HFF-Myc (cell line): ENCODE results near the gene IGF2R.

Experiments used
- DNase-seq: peaks from one replicate; pipeline ENCODE4 v3.0.0-alpha.2; 2011; ENCODE audit warnings: low read depth; ENCODE audit errors: extremely low read depth
- H3K4me3 ChIP-seq: replicated peaks from 2 replicates; pipeline ENCODE4 v1.5.1; 2011; ENCODE audit warnings: low read depth, mild to moderate bottlenecking, control low read depth, low read length
- TF ChIP-seq, protein P1 (sequence below): IDR thresholded peaks from 2 replicates; pipeline ENCODE4 v1.5.1; 2012; ENCODE audit warnings: mild to moderate bottlenecking, low read depth, low read length, control low read depth; ENCODE audit errors: missing control alignments

IGF2R gene

DNA sequence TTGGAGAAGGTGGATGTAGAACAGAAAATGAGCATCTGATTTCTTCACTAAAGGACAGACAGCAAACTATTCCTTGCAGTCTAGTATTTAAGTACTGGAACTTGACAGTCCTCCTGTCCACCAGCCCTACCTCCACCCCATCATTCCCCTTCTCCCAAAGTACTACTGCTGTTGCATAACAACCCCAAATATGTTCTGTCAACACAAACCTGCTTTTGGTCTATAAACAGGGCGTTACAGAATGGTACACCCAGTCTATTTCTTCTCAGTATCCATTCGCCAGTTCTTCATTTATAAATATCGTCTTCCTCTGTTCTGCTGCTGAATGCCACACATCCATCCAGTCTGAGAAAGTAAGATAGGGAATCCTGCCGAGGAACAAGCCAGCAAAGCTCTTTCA is 125.1 kb downstream of the IGF2R start:
- TF ChIP-seq, protein P1, sequence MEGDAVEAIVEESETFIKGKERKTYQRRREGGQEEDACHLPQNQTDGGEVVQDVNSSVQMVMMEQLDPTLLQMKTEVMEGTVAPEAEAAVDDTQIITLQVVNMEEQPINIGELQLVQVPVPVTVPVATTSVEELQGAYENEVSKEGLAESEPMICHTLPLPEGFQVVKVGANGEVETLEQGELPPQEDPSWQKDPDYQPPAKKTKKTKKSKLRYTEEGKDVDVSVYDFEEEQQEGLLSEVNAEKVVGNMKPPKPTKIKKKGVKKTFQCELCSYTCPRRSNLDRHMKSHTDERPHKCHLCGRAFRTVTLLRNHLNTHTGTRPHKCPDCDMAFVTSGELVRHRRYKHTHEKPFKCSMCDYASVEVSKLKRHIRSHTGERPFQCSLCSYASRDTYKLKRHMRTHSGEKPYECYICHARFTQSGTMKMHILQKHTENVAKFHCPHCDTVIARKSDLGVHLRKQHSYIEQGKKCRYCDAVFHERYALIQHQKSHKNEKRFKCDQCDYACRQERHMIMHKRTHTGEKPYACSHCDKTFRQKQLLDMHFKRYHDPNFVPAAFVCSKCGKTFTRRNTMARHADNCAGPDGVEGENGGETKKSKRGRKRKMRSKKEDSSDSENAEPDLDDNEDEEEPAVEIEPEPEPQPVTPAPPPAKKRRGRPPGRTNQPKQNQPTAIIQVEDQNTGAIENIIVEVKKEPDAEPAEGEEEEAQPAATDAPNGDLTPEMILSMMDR = no peak
- no peak for DNase-seq
- no peak overlapping the region for H3K4me3 ChIP-seq

DNA sequence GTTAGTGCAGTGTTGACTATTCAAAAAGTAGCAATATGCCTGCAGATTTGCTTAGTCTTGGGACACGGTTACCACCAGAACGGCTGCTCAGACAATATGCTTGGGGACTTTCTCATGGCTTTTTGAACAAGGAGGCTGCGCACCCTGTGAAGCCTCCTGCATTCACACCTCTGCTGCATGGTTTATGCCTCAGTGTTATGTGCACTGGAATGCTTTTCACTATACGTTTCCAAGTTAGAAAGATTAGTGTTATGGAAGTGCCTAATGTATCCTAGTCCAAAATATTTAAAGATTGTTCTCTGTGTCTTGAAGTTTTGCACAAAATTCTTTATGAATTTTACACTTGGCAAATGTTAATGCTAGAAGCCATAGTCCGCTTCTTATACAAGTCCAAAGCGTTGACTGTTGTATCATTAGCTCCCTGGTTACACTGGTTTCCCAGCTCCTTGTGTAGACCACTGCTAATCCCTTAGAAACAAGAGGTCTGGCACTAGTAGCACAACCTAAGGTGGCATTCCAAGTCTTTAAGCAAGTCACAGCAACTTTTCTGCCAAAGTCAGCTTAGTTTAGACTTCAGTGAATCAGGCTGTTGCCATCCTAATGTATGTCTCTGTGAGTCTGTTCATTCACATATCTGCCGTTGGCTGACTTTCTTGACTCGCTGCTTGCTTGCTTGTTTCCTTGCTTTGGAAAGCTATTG is 126.4 kb downstream of the IGF2R start:
- TF ChIP-seq, protein P1 = no peak
- no peak for DNase-seq
- H3K4me3 ChIP-seq = no peak overlapping the region

DNA sequence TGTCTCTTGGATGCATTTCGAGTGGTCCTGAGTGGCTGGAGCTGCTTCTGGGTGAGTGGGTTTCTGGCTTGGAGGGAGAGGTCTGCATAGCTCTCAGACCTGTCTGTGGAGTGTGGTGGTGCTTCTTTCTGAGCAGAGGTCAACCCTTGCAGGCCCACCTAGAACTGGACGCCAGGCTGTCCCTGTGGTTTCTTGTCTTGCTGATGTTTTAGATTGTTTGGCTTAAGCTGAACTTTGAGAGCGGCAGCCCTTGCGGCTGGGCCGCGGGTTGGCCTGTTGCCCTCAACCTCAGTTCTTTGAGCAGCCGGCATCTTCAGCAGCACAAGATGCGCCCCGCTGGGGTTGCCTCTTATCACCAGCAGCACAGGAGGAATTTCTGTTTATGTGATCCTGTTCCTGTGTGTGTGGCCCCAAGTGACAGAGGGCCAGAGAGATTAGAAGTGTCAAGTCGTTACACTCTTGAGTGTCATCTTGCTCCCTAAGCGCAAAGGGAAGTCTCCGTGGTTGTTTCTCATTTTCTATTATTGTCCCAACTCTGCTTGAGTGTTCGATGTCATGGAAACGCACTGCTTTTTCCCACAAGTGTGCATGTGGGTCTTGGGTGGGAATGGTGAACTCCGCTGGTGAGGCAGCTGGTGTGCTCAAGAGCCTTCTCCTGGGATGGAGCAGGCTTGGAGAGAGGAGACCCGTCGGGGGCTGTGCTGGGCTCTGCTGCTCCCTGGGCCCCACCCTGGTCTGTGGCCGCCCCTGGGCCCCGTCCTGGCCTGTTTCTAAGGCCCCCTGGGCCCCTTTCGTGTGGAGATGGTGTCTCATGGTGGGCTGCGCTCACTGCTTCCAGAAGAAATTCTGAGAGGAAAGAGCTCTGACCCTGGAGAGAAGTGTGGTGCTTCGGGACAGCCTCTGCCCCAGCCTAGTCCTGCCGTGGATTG is 132.7 kb downstream of the IGF2R start:
- H3K4me3 ChIP-seq = no peak overlapping the region
- TF ChIP-seq, protein P1 = no peak
- no peak for DNase-seq

DNA sequence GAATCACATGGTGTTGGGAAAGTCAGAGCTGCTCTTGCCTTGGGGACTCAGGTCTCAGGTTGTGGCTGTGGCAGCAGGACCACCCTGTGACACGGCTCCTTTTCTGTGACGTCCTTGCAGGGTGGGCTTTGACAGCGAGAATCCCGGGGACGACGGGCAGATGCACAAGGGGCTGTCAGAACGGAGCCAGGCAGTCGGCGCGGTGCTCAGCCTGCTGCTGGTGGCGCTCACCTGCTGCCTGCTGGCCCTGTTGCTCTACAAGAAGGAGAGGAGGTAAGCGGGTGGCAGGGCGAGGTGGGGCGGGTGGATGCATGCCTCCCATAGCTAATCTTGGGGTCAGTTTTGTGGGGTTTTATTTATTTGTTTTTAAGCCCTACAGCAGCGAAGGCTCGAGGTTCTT is 133.5 kb downstream of the IGF2R start:
- H3K4me3 ChIP-seq = no peak overlapping the region
- DNase-seq = no peak
- TF ChIP-seq, protein P1 = no peak

DNA sequence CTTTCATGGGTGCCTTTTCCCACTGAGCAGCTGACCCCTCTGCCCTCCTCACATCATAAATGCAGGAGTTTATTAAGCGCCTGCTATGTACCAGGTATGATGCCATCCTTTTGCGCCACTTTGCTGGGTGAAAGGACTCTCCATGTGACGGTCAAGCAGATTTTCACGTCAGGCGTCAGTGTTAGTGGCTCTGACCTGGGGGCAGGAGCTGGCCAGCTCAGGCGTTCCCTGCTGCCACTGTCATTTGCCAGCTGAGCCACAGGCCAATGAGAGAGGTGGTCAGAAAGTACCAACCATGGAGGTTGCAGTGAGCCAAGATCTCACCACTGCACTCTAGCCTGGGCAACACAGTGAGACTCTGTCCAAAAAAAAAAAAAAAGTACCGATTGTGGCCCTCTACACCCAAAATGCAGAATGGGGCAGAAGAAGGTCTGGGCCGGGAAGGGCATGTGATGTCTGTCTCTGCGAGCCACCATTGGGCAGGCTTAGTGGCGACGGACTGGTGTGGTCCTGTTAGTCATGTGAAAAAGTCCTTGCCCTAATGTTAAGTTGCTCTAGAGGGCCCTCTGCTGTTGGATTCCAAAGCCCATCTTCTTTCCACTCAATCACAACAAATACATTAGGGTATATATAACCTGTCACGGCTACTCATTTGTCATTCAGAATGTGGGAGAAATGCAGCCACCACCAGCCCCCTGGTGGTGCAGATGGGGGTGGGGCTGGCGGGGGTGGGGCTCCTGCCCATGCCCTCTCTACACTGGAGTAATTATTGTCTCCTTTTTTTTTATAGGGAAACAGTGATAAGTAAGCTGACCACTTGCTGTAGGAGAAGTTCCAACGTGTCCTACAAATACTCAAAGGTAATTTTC is 134.3 kb downstream of the IGF2R start:
- TF ChIP-seq, protein P1 = peak; percentile 44
- H3K4me3 ChIP-seq = no peak overlapping the region
- no peak for DNase-seq

DNA sequence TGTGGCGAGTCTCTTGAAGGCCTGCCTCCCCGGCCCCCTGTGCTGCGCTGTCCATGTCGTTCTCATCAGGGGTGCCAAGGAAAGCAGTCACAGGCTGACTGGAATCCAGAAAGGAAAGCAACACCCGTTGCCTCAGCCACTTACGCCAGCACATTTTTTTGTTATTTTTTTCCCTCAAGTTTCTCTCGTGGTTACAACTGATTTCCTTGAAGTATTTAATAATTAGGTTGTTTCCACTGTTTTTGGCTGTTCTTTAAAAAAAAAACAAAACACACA is 134.9 kb downstream of the IGF2R start:
- DNase-seq = no peak
- TF ChIP-seq, protein P1 = no peak
- no peak overlapping the region for H3K4me3 ChIP-seq
